ENCODE measurements around the gene DDX53. TPM values are rescaled to one million over a fixed set of nuclear protein-coding genes. Genes with fewer than 3 reads are reported as not detected.

Gene DDX53
- total and polyA plus RNA-seq, 9 of the 15 experiments (the other 6 are each of a cell fraction or from before 2014, with no cell fraction given): 0.25 to 3.3 (median 2.4) TPM

GRCh38 chrX:22959204-22959920, 40.4 kb upstream of the DDX53 start:
- DNase-seq (ENCODE audit: extremely low read depth in 1 of 4, low spot score in 3 of 4): no peak
- no peaks in the 10 kb centered on the region for H3K36me3 ChIP-seq (ENCODE audit: control insufficient read depth, insufficient read depth, low read length)
- POLR2A ChIA-PET: no interaction called here
- no peaks in the 10 kb centered on the region for H3K27me3 ChIP-seq (ENCODE audit: control insufficient read depth in 2 of 2, insufficient read depth in 2 of 2, low read length in 2 of 2)
- no peak overlapping the region for H3K4me2 ChIP-seq (ENCODE audit: insufficient read depth, low read length)
- H3K4me1 ChIP-seq (replicated peaks in 1 of 2; ENCODE audit: control insufficient read depth in 2 of 2, insufficient read depth in 2 of 2, low read length in 2 of 2): no peaks in the 10 kb centered on the region
- no TSS peak for BruUV-seq (replicated peaks)
- no peaks in the 10 kb centered on the region for H4K20me1 ChIP-seq (replicated peaks; ENCODE audit: control insufficient read depth, insufficient read depth, low read length)
- TF ChIP-seq, protein P1, sequence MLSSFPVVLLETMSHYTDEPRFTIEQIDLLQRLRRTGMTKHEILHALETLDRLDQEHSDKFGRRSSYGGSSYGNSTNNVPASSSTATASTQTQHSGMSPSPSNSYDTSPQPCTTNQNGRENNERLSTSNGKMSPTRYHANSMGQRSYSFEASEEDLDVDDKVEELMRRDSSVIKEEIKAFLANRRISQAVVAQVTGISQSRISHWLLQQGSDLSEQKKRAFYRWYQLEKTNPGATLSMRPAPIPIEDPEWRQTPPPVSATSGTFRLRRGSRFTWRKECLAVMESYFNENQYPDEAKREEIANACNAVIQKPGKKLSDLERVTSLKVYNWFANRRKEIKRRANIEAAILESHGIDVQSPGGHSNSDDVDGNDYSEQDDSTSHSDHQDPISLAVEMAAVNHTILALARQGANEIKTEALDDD (IDR thresholded peaks at IDR 0.05): no peak
- TF ChIP-seq U2AF1 (optimal IDR thresholded peaks at IDR 0.05; ENCODE audit: low read depth, low read length): no peak
- no peak for TF ChIP-seq HSF4 (CRISPR knock-in tag; IDR thresholded peaks at IDR 0.05; ENCODE audit: borderline replicate concordance)
- no peak for TF ChIP-seq ZNF785 (CRISPR knock-in tag; IDR thresholded peaks at IDR 0.05)
- TF ChIP-seq JUND (IDR thresholded peaks at IDR 0.05; ENCODE audit: borderline replicate concordance, low read depth, low read length): no peak
- TF ChIP-seq JUND (tag; IDR thresholded peaks at IDR 0.05; ENCODE audit: borderline replicate concordance, low read depth, low read length): no peak
- no peak for TF ChIP-seq ZNF445 (CRISPR knock-in tag; IDR thresholded peaks at IDR 0.05; ENCODE audit: low read depth)
- TF ChIP-seq ATF1 (CRISPR knock-in tag; IDR thresholded peaks at IDR 0.05): no peak
- TF ChIP-seq ATF1 (tag; IDR thresholded peaks at IDR 0.05): no peak
- TF ChIP-seq ZNF830 (CRISPR knock-in tag; IDR thresholded peaks at IDR 0.05): no peak
- TF ChIP-seq NCOA4 (IDR thresholded peaks at IDR 0.05; ENCODE audit: partially characterized antibody): no peak
- TF ChIP-seq LCOR (CRISPR knock-in tag; IDR thresholded peaks at IDR 0.05): no peak
- no peak for TF ChIP-seq ZNF143 (CRISPR knock-in tag; IDR thresholded peaks at IDR 0.05)
- no peaks in the 10 kb centered on the region for H3K79me2 ChIP-seq (ENCODE audit: control insufficient read depth, insufficient read depth, low read length)
- 0% methylated on average over 4 of the region's 4 CpGs for WGBS (ENCODE audit: insufficient coverage, low coverage, missing lambda C conversion rate)
- in situ Hi-C loops (cut with MboI): no loop called here
- no peaks in the 10 kb centered on the region for H3K9me3 ChIP-seq (replicated peaks; ENCODE audit: control insufficient read depth, insufficient read depth, low read depth, low read length)
- H3K4me3 ChIP-seq: no peak overlapping the region
- CTCF ChIA-PET (ENCODE audit: low intra/inter-chr PET ratio): no interaction called here
- H2AFZ ChIP-seq (ENCODE audit: low read depth, low read length): no peak overlapping the region
- no peaks in the 10 kb centered on the region for H3K9me1 ChIP-seq (ENCODE audit: control insufficient read depth, insufficient read depth, low read length)
- intact Hi-C loops (cut with micrococcal nuclease): no loop called here
- FAIRE-seq: no peak
- ATAC-seq: no peak
- no peak overlapping the region for H3K9ac ChIP-seq (ENCODE audit: insufficient read depth in 1 of 2, low read depth in 2 of 2, low read length in 2 of 2)
- no peak overlapping the region for H3K27ac ChIP-seq (ENCODE audit: extremely low read depth, low read depth, low read length)
